Coronary artery (tissue), 2 donors: ENCODE measurements around the gene FER.

Source experiments
- DNase-seq: peaks from one replicate; pipeline ENCODE4 v3.0.0-alpha.2; 2017; ENCODE audit warnings: low spot score
- H3K27ac ChIP-seq, 2 donors: fragments of 200-600 bp; sonication (generic); one replicate each; pipeline ENCODE4 v1.5.1; 2016 to 2019
- H3K4me3 ChIP-seq: fragments of 200-600 bp; sonication (generic); 2 replicates; pipeline ENCODE4 v1.5.1; 2016; ENCODE audit warnings: mild to moderate bottlenecking, moderate library complexity
- CTCF ChIP-seq: fragments of 200-600 bp; sonication (generic); IDR thresholded peaks from one replicate; pipeline ENCODE4 v1.5.1; 2019; ENCODE audit warnings: antibody characterized with exemption

The FER gene

GRCh38 chr5:109215040-109215439, 467.3 kb downstream of the FER start:
- Histone ChIP-seq H3K27ac (no peak overlapping the region), H3K4me3 (no peak overlapping the region)
- TF ChIP-seq CTCF, result no peak
- no peak for DNase-seq

GRCh38 chr5:109218818-109219217, 471.1 kb downstream of the FER start:
- Histone ChIP-seq H3K27ac (no peak overlapping the region), H3K4me3 (no peak overlapping the region)
- DNase-seq, result no peak
- no peak for TF ChIP-seq CTCF

GRCh38 chr5:109223531-109223930, 475.8 kb downstream of the FER start:
- no peak for TF ChIP-seq CTCF
- no peak for DNase-seq
- Histone ChIP-seq H3K4me3 (no peak overlapping the region), H3K27ac (no peak overlapping the region)

GRCh38 chr5:109224276-109224882, 476.7 kb downstream of the FER start:
- no peak for TF ChIP-seq CTCF
- no peak for DNase-seq
- no peak overlapping the region for H3K4me3 ChIP-seq
- H3K27ac ChIP-seq, result no peak overlapping the region

GRCh38 chr5:109225716-109226625, 478.3 kb downstream of the FER start:
- DNase-seq, result no peak
- no peak overlapping the region for H3K4me3 ChIP-seq
- no peak for TF ChIP-seq CTCF
- H3K27ac ChIP-seq, result no peak overlapping the region

GRCh38 chr5:109230369-109230768, 482.7 kb downstream of the FER start:
- no peak overlapping the region for H3K27ac ChIP-seq
- DNase-seq, result no peak
- H3K4me3 ChIP-seq, result no peak overlapping the region
- no peak for TF ChIP-seq CTCF

- no peak overlapping the region for H3K4me3 ChIP-seq
- no peak for DNase-seq
- no peak for TF ChIP-seq CTCF
- H3K27ac ChIP-seq, result no peak overlapping the region
Measured at GRCh38 chr5:109231331-109231730, 483.6 kb downstream of the FER start.
